ENCODE results near the gene DGKI.

Gene DGKI

GRCh38 chr7:137871170-137871915 lies 24.6 kb upstream of the DGKI start:
- no peak for DNase-seq

- DNase-seq, result no peak
Observed at GRCh38 chr7:137870684-137871083, 23.9 kb upstream of the DGKI start.

GRCh38 chr7:137870078-137870477 lies 23.3 kb upstream of the DGKI start:
- DNase-seq, result no peak

- DNase-seq, result no peak
Observed at GRCh38 chr7:137869260-137869659, 22.5 kb upstream of the DGKI start.

- DNase-seq, result no peak
Observed at GRCh38 chr7:137867289-137867688, 20.5 kb upstream of the DGKI start.

GRCh38 chr7:137865764-137866163 lies 19.0 kb upstream of the DGKI start:
- no peak for DNase-seq

- DNase-seq, result no peak
Observed at GRCh38 chr7:137862964-137863363, 16.2 kb upstream of the DGKI start.

GRCh38 chr7:137862358-137862757 lies 15.6 kb upstream of the DGKI start:
- DNase-seq, result no peak

GRCh38 chr7:137860542-137860941 lies 13.8 kb upstream of the DGKI start:
- no peak for DNase-seq

- no peak for DNase-seq
Observed at GRCh38 chr7:137853053-137853452, 6.3 kb upstream of the DGKI start.

- DNase-seq, result no peak
Observed at GRCh38 chr7:137852108-137852507, 5.3 kb upstream of the DGKI start.

GRCh38 chr7:137850972-137851945 lies 4.5 kb upstream of the DGKI start:
- no peak for DNase-seq

- no peak for DNase-seq
Observed at GRCh38 chr7:137850571-137850970, 3.8 kb upstream of the DGKI start.

- DNase-seq, result no peak
Observed at GRCh38 chr7:137848095-137848494, 1.3 kb upstream of the DGKI start.

GRCh38 chr7:137847568-137848050 lies 835 bp upstream of the DGKI start:
- DNase-seq, result no peak

- no peak for DNase-seq
Observed at GRCh38 chr7:137846549-137846826, 286 bp downstream of the DGKI start.

GRCh38 chr7:137844677-137845425 lies 1.9 kb downstream of the DGKI start:
- DNase-seq, result no peak

- DNase-seq, result no peak
Observed at GRCh38 chr7:137839903-137840779, 6.6 kb downstream of the DGKI start.

- DNase-seq, result no peak
Observed at GRCh38 chr7:137838706-137839315, 8.0 kb downstream of the DGKI start.

GRCh38 chr7:137836541-137836940 lies 10.2 kb downstream of the DGKI start:
- DNase-seq, result no peak

GRCh38 chr7:137836113-137836509 lies 10.7 kb downstream of the DGKI start:
- no peak for DNase-seq

Data from CD4-positive, alpha-beta T cell treated with Interferon gamma for 1 hour (primary cell).